ENCODE results near the gene SRSF10. TPM values are rescaled to one million over a fixed set of nuclear protein-coding genes. Genes with fewer than 3 reads are reported as not detected.
"Not testable (repeated sequence)": the region's sequence is repeated elsewhere in the genome, so short reads cannot be mapped to it uniquely, and the experiment has no call there.

Gene SRSF10
- total RNA-seq, 4 donors from 2014 or later, result 53.6 to 89.7 (median 56.6) TPM

DNA sequence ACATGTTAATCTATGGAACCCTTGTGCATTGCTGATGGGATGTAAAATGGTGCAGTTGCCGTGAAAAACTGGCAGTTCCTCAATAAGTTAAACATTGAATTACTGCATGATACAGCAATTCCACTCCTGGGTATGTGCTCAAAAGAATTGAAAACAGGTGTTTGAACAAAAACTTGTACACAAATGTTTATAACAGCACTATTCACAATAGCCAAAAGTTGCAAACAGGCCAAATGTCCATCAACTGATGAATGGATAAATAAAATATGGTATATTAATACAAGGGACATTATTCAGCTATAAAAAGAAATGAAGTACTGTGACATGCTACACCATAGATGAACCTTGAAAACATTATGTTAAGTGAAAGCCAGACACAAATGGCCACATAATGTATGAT is 17.7 kb upstream of the SRSF10 start:
- Histone ChIP-seq H3K27ac (replicated peaks in 1 of 4) (no peak overlapping the region), H3K36me3 (no peaks in the 10 kb centered on the region), H3K4me1 (peaks cover 0 to 9% (median 3%) of the 10 kb centered on the region in 4 donors), H3K4me3 (no peak overlapping the region), H3K27me3 (no peaks in the 10 kb centered on the region), H3K9me3 (no peaks in the 10 kb centered on the region)
- TF ChIP-seq, protein P1, sequence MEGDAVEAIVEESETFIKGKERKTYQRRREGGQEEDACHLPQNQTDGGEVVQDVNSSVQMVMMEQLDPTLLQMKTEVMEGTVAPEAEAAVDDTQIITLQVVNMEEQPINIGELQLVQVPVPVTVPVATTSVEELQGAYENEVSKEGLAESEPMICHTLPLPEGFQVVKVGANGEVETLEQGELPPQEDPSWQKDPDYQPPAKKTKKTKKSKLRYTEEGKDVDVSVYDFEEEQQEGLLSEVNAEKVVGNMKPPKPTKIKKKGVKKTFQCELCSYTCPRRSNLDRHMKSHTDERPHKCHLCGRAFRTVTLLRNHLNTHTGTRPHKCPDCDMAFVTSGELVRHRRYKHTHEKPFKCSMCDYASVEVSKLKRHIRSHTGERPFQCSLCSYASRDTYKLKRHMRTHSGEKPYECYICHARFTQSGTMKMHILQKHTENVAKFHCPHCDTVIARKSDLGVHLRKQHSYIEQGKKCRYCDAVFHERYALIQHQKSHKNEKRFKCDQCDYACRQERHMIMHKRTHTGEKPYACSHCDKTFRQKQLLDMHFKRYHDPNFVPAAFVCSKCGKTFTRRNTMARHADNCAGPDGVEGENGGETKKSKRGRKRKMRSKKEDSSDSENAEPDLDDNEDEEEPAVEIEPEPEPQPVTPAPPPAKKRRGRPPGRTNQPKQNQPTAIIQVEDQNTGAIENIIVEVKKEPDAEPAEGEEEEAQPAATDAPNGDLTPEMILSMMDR (IDR thresholded peaks at IDR 0.05), result no peak
- TF ChIP-seq POLR2AphosphoS5 (IDR thresholded peaks at IDR 0.05) (no peak), POLR2A (IDR thresholded peaks at IDR 0.05; ENCODE audit: low read depth) (no peak), EP300 (IDR thresholded peaks at IDR 0.05) (no peak)
- intact Hi-C loops (cut with DNase I), result no loop called here
- 78% methylated on average over 1 of the region's 1 CpG for WGBS
- DNase-seq (ENCODE audit: extremely low spot score), result no peak

DNA sequence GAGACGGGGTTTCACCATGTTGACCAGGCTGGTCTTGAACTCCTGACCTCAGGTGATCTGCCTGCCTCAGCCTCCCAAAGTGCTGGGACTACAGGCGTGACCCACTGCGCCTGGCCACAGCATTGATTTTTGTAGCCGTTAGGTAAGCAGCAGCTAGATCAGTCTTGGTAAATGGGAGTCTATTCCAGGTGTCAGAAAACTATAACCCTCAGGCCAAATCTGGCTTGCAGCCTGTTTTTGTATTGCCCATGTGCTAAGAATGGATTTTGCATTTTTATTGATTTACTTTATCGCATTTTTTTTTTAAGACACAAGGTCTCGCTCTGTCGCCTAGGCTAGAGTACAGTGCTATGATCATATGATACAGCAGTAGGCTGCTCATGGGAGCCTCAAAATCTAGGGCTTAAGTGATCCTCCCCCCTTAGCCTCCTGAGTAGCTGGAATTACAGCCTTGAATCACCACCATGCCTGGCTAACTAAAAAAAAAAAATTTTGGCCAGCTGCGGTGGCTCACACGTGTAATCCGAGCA is 16.6 kb upstream of the SRSF10 start:
- Histone ChIP-seq H3K4me1 (peaks cover 0 to 9% (median 3%) of the 10 kb centered on the region in 4 donors), H3K36me3 (no peaks in the 10 kb centered on the region), H3K4me3 (no peak overlapping the region), H3K9me3 (no peaks in the 10 kb centered on the region), H3K27me3 (no peaks in the 10 kb centered on the region), H3K27ac (replicated peaks in 1 of 4) (no peak overlapping the region)
- DNase-seq (ENCODE audit: extremely low spot score), result no peak
- 92% methylated on average over 10 of the region's 10 CpGs for WGBS
- intact Hi-C loops (cut with DNase I), result no loop called here
- TF ChIP-seq POLR2AphosphoS5 (IDR thresholded peaks at IDR 0.05), result no peak
- TF ChIP-seq, protein P1 (IDR thresholded peaks at IDR 0.05), result no peak
- no peak for TF ChIP-seq POLR2A (IDR thresholded peaks at IDR 0.05; ENCODE audit: low read depth)
- TF ChIP-seq EP300 (IDR thresholded peaks at IDR 0.05), result no peak

DNA sequence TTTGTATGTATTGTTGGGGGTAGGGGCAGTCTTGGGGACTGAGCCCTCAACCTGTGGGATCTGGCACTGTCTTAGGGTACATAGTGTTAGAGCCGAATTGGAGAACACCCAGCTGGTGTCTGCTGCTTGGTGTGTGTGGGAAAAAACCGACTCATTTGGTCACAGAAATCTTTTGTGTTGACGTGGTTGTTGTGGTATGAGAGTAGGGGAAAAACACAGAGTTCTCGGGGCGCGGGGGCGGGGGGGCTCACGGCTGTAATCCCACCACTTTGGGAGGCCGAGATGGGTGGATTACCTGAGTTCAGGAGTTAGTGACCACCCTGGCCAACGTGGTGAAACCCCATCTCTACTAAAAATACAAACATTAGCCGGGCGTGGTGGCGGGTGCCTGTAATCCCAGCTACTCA is 15.3 kb upstream of the SRSF10 start:
- Histone ChIP-seq H3K36me3 (no peaks in the 10 kb centered on the region), H3K9me3 (no peaks in the 10 kb centered on the region), H3K27me3 (no peaks in the 10 kb centered on the region), H3K4me3 (no peak overlapping the region), H3K4me1 (peaks cover 0 to 9% (median 3%) of the 10 kb centered on the region in 4 donors), H3K27ac (replicated peaks in 1 of 4) (no peak overlapping the region)
- 82% methylated on average over 13 of the region's 13 CpGs for WGBS
- DNase-seq (ENCODE audit: extremely low spot score), result no peak
- intact Hi-C loops (cut with DNase I), result no loop called here
- TF ChIP-seq EP300 (IDR thresholded peaks at IDR 0.05) (no peak), POLR2A (IDR thresholded peaks at IDR 0.05; ENCODE audit: low read depth) (no peak), POLR2AphosphoS5 (IDR thresholded peaks at IDR 0.05) (no peak)
- TF ChIP-seq, protein P1 (IDR thresholded peaks at IDR 0.05), result no peak

DNA sequence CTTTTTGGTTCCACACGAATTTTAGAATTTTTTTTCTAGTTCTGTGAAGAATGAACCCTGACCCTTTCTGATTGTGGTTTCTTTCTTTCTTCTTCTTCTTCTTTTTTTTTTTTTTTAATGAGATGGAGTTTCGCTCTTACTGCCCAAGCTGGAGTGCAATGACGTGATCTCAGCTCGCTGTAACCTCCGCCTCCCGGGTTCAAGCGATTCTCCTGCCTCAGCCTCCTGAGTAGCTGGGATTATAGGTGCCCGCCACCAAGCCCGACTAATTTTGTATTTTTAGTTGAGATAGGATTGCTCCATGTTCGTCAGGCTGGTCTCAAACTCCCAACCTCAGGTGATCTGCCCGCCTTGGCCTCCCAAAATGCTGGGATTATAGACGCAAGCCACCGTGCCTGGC is 11.9 kb upstream of the SRSF10 start:
- DNase-seq (ENCODE audit: extremely low spot score); intact Hi-C loops (cut with DNase I); H3K27me3 ChIP-seq; H3K36me3 ChIP-seq; H3K4me1 ChIP-seq; H3K4me3 ChIP-seq; H3K27ac ChIP-seq (replicated peaks in 1 of 4); H3K9me3 ChIP-seq: not testable (repeated sequence)
- WGBS, result 91% methylated on average over 13 of the region's 13 CpGs

DNA sequence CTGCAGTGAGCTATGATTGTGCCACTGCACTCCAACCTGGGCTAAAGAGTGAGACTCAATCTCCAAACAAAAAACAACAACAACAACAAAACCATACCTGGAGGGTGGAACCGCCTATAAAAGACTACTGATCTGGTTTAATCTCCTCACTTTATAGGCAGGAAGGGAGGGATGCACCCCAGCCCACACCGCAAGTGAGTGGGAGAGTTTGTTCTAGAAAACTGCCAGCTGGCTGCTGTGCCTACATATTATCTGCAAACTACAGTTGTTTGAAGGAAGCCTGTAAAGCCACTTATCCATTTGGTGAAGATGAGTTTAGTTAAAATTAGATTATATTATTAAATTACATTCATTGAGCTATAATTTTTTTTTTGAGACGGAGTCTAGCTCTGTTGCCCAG is 9.1 kb upstream of the SRSF10 start:
- H3K4me3 ChIP-seq, result no peak overlapping the region
- WGBS, result 80% methylated on average over 3 of the region's 3 CpGs
- H3K36me3 ChIP-seq, result no peaks in the 10 kb centered on the region
- DNase-seq (ENCODE audit: extremely low spot score), result no peak
- no peak for TF ChIP-seq EP300 (IDR thresholded peaks at IDR 0.05)
- TF ChIP-seq, protein P1 (IDR thresholded peaks at IDR 0.05), result no peak
- no peak for TF ChIP-seq POLR2A (IDR thresholded peaks at IDR 0.05; ENCODE audit: low read depth)
- no peak for TF ChIP-seq POLR2AphosphoS5 (IDR thresholded peaks at IDR 0.05)
- H3K4me1 ChIP-seq, result peaks cover 7 to 15% (median 9%) of the 10 kb centered on the region in 4 donors
- no peaks in the 10 kb centered on the region for H3K27me3 ChIP-seq
- H3K9me3 ChIP-seq, result no peaks in the 10 kb centered on the region
- no peak overlapping the region for H3K27ac ChIP-seq (replicated peaks in 1 of 4)
- intact Hi-C loops (cut with DNase I), result no loop called here

DNA sequence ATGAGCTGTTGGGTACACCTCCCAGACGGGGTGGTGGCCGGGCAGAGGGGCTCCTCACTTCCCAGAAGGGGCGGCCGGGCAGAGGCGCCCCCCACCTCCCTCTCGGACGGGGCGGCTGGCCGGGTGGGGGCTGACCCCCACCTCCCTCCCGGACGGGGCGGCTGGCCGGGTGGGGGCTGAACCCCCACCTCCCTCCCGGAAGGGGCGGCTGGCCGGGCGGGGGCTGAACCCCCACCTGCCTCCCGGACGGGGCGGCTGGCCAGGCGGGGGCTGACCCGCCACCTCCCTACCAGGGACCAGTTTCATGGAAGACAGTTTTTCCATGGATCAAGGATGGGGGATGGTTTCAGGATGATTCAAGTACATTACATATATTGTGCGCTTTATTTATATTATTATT is 6.9 kb upstream of the SRSF10 start:
- WGBS, result 90% methylated on average over 21 of the region's 23 CpGs
- H3K36me3 ChIP-seq; H3K27me3 ChIP-seq; H3K4me3 ChIP-seq; intact Hi-C loops (cut with DNase I); DNase-seq (ENCODE audit: extremely low spot score); H3K9me3 ChIP-seq; H3K27ac ChIP-seq (replicated peaks in 1 of 4): not testable (repeated sequence)
- peaks cover 11 to 19% (median 13%) of the 10 kb centered on the region in 4 donors for H3K4me1 ChIP-seq

Measured in esophagus muscularis mucosa (tissue), 4 donors.